IMR-90 (cell line): ENCODE measurements around the gene ABHD5. TPM values are rescaled to one million over a fixed set of nuclear protein-coding genes. Genes with fewer than 3 reads are reported as not detected.

Experiments
- ATAC-seq: fragments of 200-7000 bp; cut with Tn5 transposase; 2 replicates; pipeline ENCODE4 v1.9.1; 2020; ENCODE audit warnings: low read depth, mild to moderate bottlenecking, moderate library complexity
- BruUV-seq: library from RNA; stranded (reverse); fragments of 400-500 nt; replicated peaks from 2 replicates; lab custom pipeline; 2021; lab: Mats Ljungman, UMichigan
- CTCF ChIA-PET: fragments of 300-600 bp; formaldehyde crosslinking; extraction: SDS; loops from one replicate; lab custom pipeline; 2021; ENCODE audit warnings: antibody characterized with exemption; lab: Yijun Ruan, JAX
- POLR2A ChIA-PET: fragments of 300-600 bp; sonication (Branson Sonifier 250); formaldehyde crosslinking; loops from one replicate; lab custom pipeline; 2022; ENCODE audit warnings: antibody characterized with exemption; ENCODE audit not compliant: unreplicated experiment; lab: Charles Lee
- DNase-seq: peaks from one replicate; pipeline ENCODE4 v3.0.0; 2013
- H2AFZ ChIP-seq: replicated peaks from 2 replicates; pipeline ENCODE3; 2013; ENCODE audit warnings: low read length, mild to moderate bottlenecking; ENCODE audit not compliant: poor library complexity
- H2AK5ac ChIP-seq: 2 replicates; pipeline ENCODE4 v1.6.1; 2013; ENCODE audit warnings: low read depth, low read length, inconsistent platforms
- H2AK9ac ChIP-seq: replicated peaks from 2 replicates; pipeline ENCODE3; 2013; ENCODE audit warnings: mild to moderate bottlenecking, low read depth, low read length, moderate library complexity; ENCODE audit not compliant: poor library complexity
- H2BK120ac ChIP-seq: 2 replicates; pipeline ENCODE4 v1.6.1; 2013; ENCODE audit warnings: low read depth, low read length, inconsistent platforms
- H2BK15ac ChIP-seq: 3 replicates; pipeline ENCODE4 v1.6.1; 2013; ENCODE audit warnings: low read depth, low read length, inconsistent platforms
- H2BK20ac ChIP-seq: 2 replicates; pipeline ENCODE4 v1.6.1; 2013; ENCODE audit warnings: low read depth, mild to moderate bottlenecking, inconsistent platforms, low read length, moderate library complexity
- H2BK5ac ChIP-seq: 2 replicates; pipeline ENCODE4 v1.6.1; 2013; ENCODE audit warnings: mild to moderate bottlenecking, low read depth, low read length, inconsistent platforms; ENCODE audit not compliant: poor library complexity, severe bottlenecking
- H3K14ac ChIP-seq: replicated peaks from 2 replicates; pipeline ENCODE4 v1.6.1; 2013; ENCODE audit warnings: low read depth, low read length, inconsistent platforms
- H3K18ac ChIP-seq: 2 replicates; pipeline ENCODE4 v1.6.1; 2013; ENCODE audit warnings: low read depth, low read length, control low read depth
- H3K23ac ChIP-seq: 2 replicates; pipeline ENCODE4 v1.6.1; 2013; ENCODE audit warnings: low read depth, low read length, inconsistent platforms
- H3K27ac ChIP-seq: 2 replicates; pipeline ENCODE4 v1.5.1; 2013; ENCODE audit warnings: mild to moderate bottlenecking, control low read depth, low read length; ENCODE audit not compliant: insufficient read depth
- H3K27me3 ChIP-seq: 2 replicates; pipeline ENCODE4 v1.6.1; 2013; ENCODE audit warnings: low read length; ENCODE audit not compliant: control insufficient read depth, insufficient read depth
- H3K36me3 ChIP-seq: 2 replicates; pipeline ENCODE4 v1.6.1; 2013; ENCODE audit warnings: low read length, mixed read lengths; ENCODE audit not compliant: control insufficient read depth, insufficient read depth
- H3K4ac ChIP-seq: 2 replicates; pipeline ENCODE4 v1.6.1; 2013; ENCODE audit warnings: low read depth, low read length, inconsistent platforms
- H3K4me1 ChIP-seq: 2 replicates; pipeline ENCODE4 v1.6.1; 2013; ENCODE audit warnings: low read length, mixed read lengths; ENCODE audit not compliant: control insufficient read depth, insufficient read depth
- H3K4me2 ChIP-seq: 2 replicates; pipeline ENCODE4 v1.6.1; 2013; ENCODE audit warnings: low read depth, mild to moderate bottlenecking, control low read depth, low read length, moderate library complexity
- H3K4me3 ChIP-seq: 2 replicates; pipeline ENCODE4 v1.5.1; 2013; ENCODE audit warnings: low read depth, mild to moderate bottlenecking, control low read depth, low read length, moderate library complexity; ENCODE audit not compliant: insufficient read depth
- H3K56ac ChIP-seq: 2 replicates; pipeline ENCODE4 v1.6.1; 2013; ENCODE audit warnings: low read length, inconsistent platforms; ENCODE audit not compliant: insufficient read depth; ENCODE audit errors: extremely low read depth
- H3K79me1 ChIP-seq, 2 experiments: 2 replicates each; pipeline ENCODE4 v1.6.1; 2013; ENCODE audit warnings: low read length in 2 of 2, inconsistent platforms in 1 of 2, low read depth in 1 of 2
- H3K9ac ChIP-seq: 2 replicates; pipeline ENCODE4 v1.6.1; 2013; ENCODE audit warnings: low read depth, low read length, control low read depth
- H3K9me1 ChIP-seq: 2 replicates; pipeline ENCODE4 v1.6.1; 2013; ENCODE audit warnings: low read length, inconsistent platforms; ENCODE audit not compliant: insufficient read depth
- H3K9me3 ChIP-seq: 2 replicates; pipeline ENCODE4 v1.6.1; 2013; ENCODE audit warnings: low read length; ENCODE audit not compliant: control insufficient read depth, insufficient read depth
- H4K20me1 ChIP-seq: 2 replicates; pipeline ENCODE4 v1.6.1; 2013; ENCODE audit warnings: low read length, inconsistent platforms; ENCODE audit not compliant: insufficient read depth
- H4K5ac ChIP-seq: 2 replicates; pipeline ENCODE4 v1.6.1; 2013; ENCODE audit warnings: mild to moderate bottlenecking, low read depth, low read length, control low read depth
- H4K8ac ChIP-seq, 2 experiments: 2 replicates each; pipeline ENCODE4 v1.6.1; 2013; ENCODE audit warnings: low read depth in 2 of 2, low read length in 2 of 2, control low read depth in 1 of 2, inconsistent platforms in 1 of 2
- H4K91ac ChIP-seq: 2 replicates; pipeline ENCODE4 v1.6.1; 2013; ENCODE audit warnings: low read depth, low read length, inconsistent platforms; ENCODE audit not compliant: insufficient read depth
- BHLHE40 ChIP-seq: fragments of 150-350 bp; IDR thresholded peaks from 2 replicates; pipeline ENCODE4 v1.6.1; 2016; ENCODE audit warnings: mild to moderate bottlenecking, low read depth, low read length
- CHD1 ChIP-seq: IDR thresholded peaks from 2 replicates; pipeline ENCODE4 v1.6.1; 2012; ENCODE audit warnings: low read depth, low read length, improper control_type of control experiment
- MAFK ChIP-seq: IDR thresholded peaks from 2 replicates; pipeline ENCODE4 v1.6.1; 2012; ENCODE audit warnings: low read depth, low read length, improper control_type of control experiment
- MAZ ChIP-seq: IDR thresholded peaks from 2 replicates; pipeline ENCODE4 v1.6.1; 2012; ENCODE audit warnings: low read depth, mild to moderate bottlenecking, low read length, improper control_type of control experiment, moderate library complexity, borderline replicate concordance
- MXI1 ChIP-seq: IDR thresholded peaks from 2 replicates; pipeline ENCODE4 v1.6.1; 2012; ENCODE audit warnings: low read depth, mild to moderate bottlenecking, low read length, moderate library complexity, borderline replicate concordance
- NFE2L2 ChIP-seq: fragments of 150-350 bp; IDR thresholded peaks from 2 replicates; pipeline ENCODE4 v1.6.1; 2016; ENCODE audit warnings: low read depth, mild to moderate bottlenecking, low read length
- POLR2A ChIP-seq: IDR thresholded peaks from 2 replicates; pipeline ENCODE4 v1.6.1; 2012; ENCODE audit warnings: mild to moderate bottlenecking, low read depth, low read length
- RCOR1 ChIP-seq: IDR thresholded peaks from 2 replicates; pipeline ENCODE4 v1.6.1; 2012; ENCODE audit warnings: mild to moderate bottlenecking, low read length, improper control_type of control experiment; ENCODE audit not compliant: insufficient replicate concordance
- RFX5 ChIP-seq: IDR thresholded peaks from 2 replicates; pipeline ENCODE4 v1.8.0; 2012; ENCODE audit warnings: low read depth, mild to moderate bottlenecking, low read length, moderate library complexity
- SMC3 ChIP-seq: fragments of 150-350 bp; IDR thresholded peaks from 2 replicates; pipeline ENCODE4 v1.6.1; 2016; ENCODE audit warnings: low read depth, mild to moderate bottlenecking, antibody characterized with exemption, low read length, moderate library complexity
- WGBS, 2 experiments: methylation state at CpG; one replicate each; pipeline versions ENCODE4 v1.1.5 to v1.1.7; 2013; ENCODE audit warnings: missing lambda C conversion rate in 2 of 2; ENCODE audit not compliant: insufficient read length in 1 of 2; ENCODE audit errors: extremely low coverage in 2 of 2; 5-methylcytosine and 5-hydroxymethylcytosine counted together
- dilution Hi-C: fragments of 300-500 bp; cut with HindIII; formaldehyde crosslinking; loops from one replicate; pipeline ENCODE4 v1.14.3; 2018; ENCODE audit warnings: low sequenced_read_pairs; ENCODE audit not compliant: unreplicated experiment
- in situ Hi-C: fragments of 300-500 bp; cut with MboI; formaldehyde crosslinking; loops from 3 replicates; pipeline ENCODE4 v1.14.3; 2019; ENCODE audit warnings: low sequenced_read_pairs, inconsistent platforms, mixed read lengths
- intact Hi-C: fragments of 100-400 bp; cut with micrococcal nuclease; formaldehyde crosslinking; loops from 2 replicates; pipeline ENCODE4 v1.10.0; 2022
- polyA plus RNA-seq, 3 experiments: library from polyadenylated mRNA; depleted of rRNA; stranded (reverse); fragments of >200 nt; gene quantifications; 2 replicates each; pipeline ENCODE4 v1.2.3, GENCODE V29; 2012; ENCODE audit warnings: low replicate concordance in 1 of 3
- total RNA-seq: library from RNA; depleted of rRNA; stranded (reverse); fragments of >200 nt; gene quantifications from 2 replicates; pipeline ENCODE4 v1.2.3, GENCODE V29; 2012
- TF ChIP-seq, protein P1 (sequence below): fragments of 150-350 bp; IDR thresholded peaks from 2 replicates; pipeline ENCODE4 v1.6.1; 2017; ENCODE audit warnings: mild to moderate bottlenecking, antibody characterized with exemption, low read length, low read depth
- TF ChIP-seq, protein P2 (sequence below): fragments of 150-350 bp; IDR thresholded peaks from 2 replicates; pipeline ENCODE4 v1.6.1; 2016; ENCODE audit warnings: low read depth, mild to moderate bottlenecking, low read length, moderate library complexity, borderline replicate concordance

The ABHD5 gene
- total and polyA plus RNA-seq, 2 of the 4 experiments (the other 2 are of a cell fraction) = 15.8 to 33.2 TPM

DNA sequence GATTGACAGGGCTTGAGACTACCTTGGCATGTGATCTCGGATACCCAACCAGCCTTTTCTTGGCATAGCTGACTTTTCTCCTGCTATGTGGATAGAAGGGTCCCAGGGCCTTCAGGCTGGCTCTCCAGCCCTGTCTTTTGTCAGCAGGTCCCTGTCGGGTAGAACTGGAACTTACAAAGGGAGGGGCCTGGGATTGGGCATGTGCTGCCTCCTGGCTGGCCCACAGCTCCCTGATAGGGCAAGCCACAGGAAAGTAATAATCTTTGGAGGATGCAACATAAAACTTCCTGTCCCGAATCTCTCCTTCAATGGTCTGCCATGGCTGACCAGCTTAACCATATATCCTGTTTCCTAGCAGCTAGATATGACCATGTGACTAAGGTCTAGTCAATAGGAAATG is 89.1 kb downstream of the ABHD5 start:
- H3K27ac ChIP-seq = no peak overlapping the region
- no peaks in the 10 kb centered on the region for H3K4me1 ChIP-seq
- intact Hi-C loops = no loop called here
- CTCF ChIA-PET = interaction anchor here (1.3 kb wide), 1 partner anchor 11 kb away, joined by 4 read pairs; no protein-coding TSS in a partner anchor
- H3K79me1 ChIP-seq = no peaks in the 10 kb centered on the region
- no peak overlapping the region for H2AFZ ChIP-seq
- H3K4me3 ChIP-seq = no peak overlapping the region
- no peaks in the 10 kb centered on the region for H4K20me1 ChIP-seq
- H3K4ac ChIP-seq = no peak overlapping the region
- no peak overlapping the region for H4K8ac ChIP-seq
- H3K36me3 ChIP-seq = no peaks in the 10 kb centered on the region
- H3K18ac ChIP-seq = no peak overlapping the region
- no peak overlapping the region for H2BK120ac ChIP-seq
- no peaks in the 10 kb centered on the region for H3K9me3 ChIP-seq
- no peak for DNase-seq
- no peak overlapping the region for H2BK15ac ChIP-seq
- H3K23ac ChIP-seq = no peak overlapping the region
- TF ChIP-seq, protein P1, sequence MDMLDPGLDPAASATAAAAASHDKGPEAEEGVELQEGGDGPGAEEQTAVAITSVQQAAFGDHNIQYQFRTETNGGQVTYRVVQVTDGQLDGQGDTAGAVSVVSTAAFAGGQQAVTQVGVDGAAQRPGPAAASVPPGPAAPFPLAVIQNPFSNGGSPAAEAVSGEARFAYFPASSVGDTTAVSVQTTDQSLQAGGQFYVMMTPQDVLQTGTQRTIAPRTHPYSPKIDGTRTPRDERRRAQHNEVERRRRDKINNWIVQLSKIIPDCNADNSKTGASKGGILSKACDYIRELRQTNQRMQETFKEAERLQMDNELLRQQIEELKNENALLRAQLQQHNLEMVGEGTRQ = no peak
- TF ChIP-seq RCOR1 = no peak
- no peak for TF ChIP-seq RFX5
- no peak for TF ChIP-seq SMC3
- no peak for TF ChIP-seq POLR2A
- no peak for TF ChIP-seq MXI1
- TF ChIP-seq, protein P2, sequence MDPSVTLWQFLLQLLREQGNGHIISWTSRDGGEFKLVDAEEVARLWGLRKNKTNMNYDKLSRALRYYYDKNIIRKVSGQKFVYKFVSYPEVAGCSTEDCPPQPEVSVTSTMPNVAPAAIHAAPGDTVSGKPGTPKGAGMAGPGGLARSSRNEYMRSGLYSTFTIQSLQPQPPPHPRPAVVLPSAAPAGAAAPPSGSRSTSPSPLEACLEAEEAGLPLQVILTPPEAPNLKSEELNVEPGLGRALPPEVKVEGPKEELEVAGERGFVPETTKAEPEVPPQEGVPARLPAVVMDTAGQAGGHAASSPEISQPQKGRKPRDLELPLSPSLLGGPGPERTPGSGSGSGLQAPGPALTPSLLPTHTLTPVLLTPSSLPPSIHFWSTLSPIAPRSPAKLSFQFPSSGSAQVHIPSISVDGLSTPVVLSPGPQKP = no peak
- TF ChIP-seq MAZ = no peak
- no peak for TF ChIP-seq MAFK
- no peak for TF ChIP-seq CHD1
- TF ChIP-seq BHLHE40 = no peak
- TF ChIP-seq NFE2L2 = no peak
- no peak for ATAC-seq
- H3K14ac ChIP-seq = no peak overlapping the region
- H3K9ac ChIP-seq = no peak overlapping the region
- no peak overlapping the region for H4K5ac ChIP-seq
- H3K9me1 ChIP-seq = no peaks in the 10 kb centered on the region; the same call in 1 of the 2 replicates
- BruUV-seq = no TSS peak
- no peak overlapping the region for H2BK5ac ChIP-seq
- POLR2A ChIA-PET = interaction anchor here (0.6 kb wide), 1 partner anchor 216 kb away, joined by 3 read pairs; no protein-coding TSS in a partner anchor
- dilution Hi-C loops = no loop called here
- no peak overlapping the region for H2BK20ac ChIP-seq
- H3K27me3 ChIP-seq = peaks cover 8% of the 10 kb centered on the region; the same call in 1 of the 2 replicates
- H2AK5ac ChIP-seq = no peak overlapping the region
- H2AK9ac ChIP-seq = no peak overlapping the region
- no peak overlapping the region for H4K91ac ChIP-seq
- in situ Hi-C loops = loop anchor here (10.0 kb wide), 1 partner anchor 415 kb away; no protein-coding TSS in a partner anchor
- no CpG with 5 or more reads among the region's 3 CpGs for WGBS, 2 experiments
- H3K56ac ChIP-seq = no peak overlapping the region
- H3K4me2 ChIP-seq = no peak overlapping the region
